CD14-positive monocyte (primary cell): ENCODE data around the gene CTNNB1. TPM values are rescaled to one million over a fixed set of nuclear protein-coding genes. Genes with fewer than 3 reads are reported as not detected.

ENCODE experiments used
- DNase-seq, 3 donors: peaks; one replicate each; pipeline ENCODE4 v3.0.0-alpha.2; 2011 to 2022
- H2AFZ ChIP-seq: 2 replicates; pipeline ENCODE4 v1.6.0; 2012; ENCODE audit warnings: mild to moderate bottlenecking, low read depth, low read length, inconsistent platforms; ENCODE audit not compliant: insufficient read depth, poor library complexity, severe bottlenecking
- H3K27ac ChIP-seq, 2 donors: 1 replicate in 1 of 2; 2 replicates in 1 of 2; pipeline ENCODE4 v1.5.1; 2012 to 2013; ENCODE audit warnings: low read length in 2 of 2, control low read depth in 1 of 2, inconsistent platforms in 1 of 2, low read depth in 1 of 2, mild to moderate bottlenecking in 1 of 2
- H3K27me3 ChIP-seq, 2 donors: one replicate each; pipeline versions ENCODE4 v1.6.0 to v1.6.1; 2011 to 2013; ENCODE audit warnings: low read length in 2 of 2; ENCODE audit not compliant: control insufficient read depth in 2 of 2, insufficient read depth in 2 of 2
- H3K36me3 ChIP-seq, 2 donors: replicated peaks in 1 of 2; 1 replicate in 1 of 2; 2 replicates in 1 of 2; pipeline versions ENCODE4 v1.5.1 to v1.6.1; 2012 to 2013; ENCODE audit warnings: low read length in 2 of 2, control low read depth in 1 of 2, inconsistent platforms in 1 of 2, mild to moderate bottlenecking in 1 of 2; ENCODE audit not compliant: insufficient read depth in 2 of 2, control insufficient read depth in 1 of 2
- H3K4me1 ChIP-seq, 2 donors: 1 replicate in 1 of 2; 2 replicates in 1 of 2; pipeline versions ENCODE4 v1.5.1 to v1.6.1; 2012 to 2013; ENCODE audit warnings: low read length in 2 of 2, control low read depth in 1 of 2, inconsistent platforms in 1 of 2, mild to moderate bottlenecking in 1 of 2, moderate library complexity in 1 of 2; ENCODE audit not compliant: insufficient read depth in 2 of 2, control insufficient read depth in 1 of 2
- H3K4me2 ChIP-seq: replicated peaks from 2 replicates; pipeline ENCODE3; 2012; ENCODE audit warnings: low read length, moderate library complexity, mild to moderate bottlenecking; ENCODE audit not compliant: poor library complexity, severe bottlenecking; ENCODE audit errors: extremely low read depth
- H3K4me3 ChIP-seq, 3 experiments: fragments of 200-600 bp in 1 of 3; sonication (generic) in 1 of 3; replicated peaks in 1 of 3; 1 replicate in 2 of 3; 2 replicates in 1 of 3; pipeline ENCODE4 v1.5.1; 2011 to 2013; ENCODE audit warnings: low read length in 3 of 3, mild to moderate bottlenecking in 3 of 3, control low read depth in 2 of 3, low read depth in 2 of 3, inconsistent platforms in 1 of 3, moderate library complexity in 1 of 3
- H3K79me2 ChIP-seq: 2 replicates; pipeline ENCODE4 v1.6.0; 2012; ENCODE audit warnings: mild to moderate bottlenecking, control low read depth, inconsistent platforms, low read length, moderate library complexity; ENCODE audit not compliant: insufficient read depth
- H3K9ac ChIP-seq: 2 replicates; pipeline ENCODE4 v1.6.0; 2017; ENCODE audit warnings: low read length, mild to moderate bottlenecking; ENCODE audit not compliant: insufficient read depth, poor library complexity, severe bottlenecking
- H3K9me3 ChIP-seq, 2 donors: replicated peaks in 1 of 2; 1 replicate in 1 of 2; 2 replicates in 1 of 2; pipeline versions ENCODE4 v1.5.1 to v1.6.1; 2012 to 2013; ENCODE audit warnings: low read length in 2 of 2, control low read depth in 1 of 2; ENCODE audit not compliant: control insufficient read depth in 1 of 2, insufficient read depth in 1 of 2
- H4K20me1 ChIP-seq: 2 replicates; pipeline ENCODE4 v1.6.0; 2012; ENCODE audit warnings: mild to moderate bottlenecking, low read length, control low read depth, moderate library complexity; ENCODE audit not compliant: insufficient read depth
- H3K27ac Mint-ChIP-seq, 7 donors: one replicate each; pipeline ENCODE4 v1.8.0; 2020; ENCODE audit warnings: mild to moderate bottlenecking in 7 of 7, mixed read lengths in 7 of 7, moderate library complexity in 6 of 7, inconsistent platforms in 2 of 7
- H3K27me3 Mint-ChIP-seq, 3 donors: one replicate each; pipeline ENCODE4 v1.8.0; 2021 to 2022; ENCODE audit warnings: low read depth in 3 of 3, mild to moderate bottlenecking in 3 of 3, mixed read lengths in 3 of 3, moderate library complexity in 3 of 3, inconsistent platforms in 1 of 3
- H3K36me3 Mint-ChIP-seq, 2 donors: one replicate each; pipeline ENCODE4 v1.8.0; 2020; ENCODE audit warnings: mixed read lengths in 2 of 2, inconsistent platforms in 1 of 2, mild to moderate bottlenecking in 1 of 2
- H3K4me1 Mint-ChIP-seq: one replicate; pipeline ENCODE4 v1.8.0; 2020; ENCODE audit warnings: mild to moderate bottlenecking, mixed read lengths
- H3K4me3 Mint-ChIP-seq, 2 donors: one replicate each; pipeline ENCODE4 v1.8.0; 2020; ENCODE audit warnings: mild to moderate bottlenecking in 2 of 2, mixed read lengths in 2 of 2, moderate library complexity in 1 of 2
- H3K9me3 Mint-ChIP-seq, 7 donors: one replicate each; pipeline ENCODE4 v1.8.0; 2020 to 2022; ENCODE audit warnings: mixed read lengths in 7 of 7, mild to moderate bottlenecking in 6 of 7, moderate library complexity in 6 of 7, inconsistent platforms in 2 of 7
- WGBS: methylation state at CpG from one replicate; pipeline ENCODE4 v1.1.5; 2013; ENCODE audit warnings: missing lambda C conversion rate; ENCODE audit not compliant: insufficient coverage; 5-methylcytosine and 5-hydroxymethylcytosine counted together
- intact Hi-C, 2 donors: fragments of 100-400 bp; cut with micrococcal nuclease; formaldehyde crosslinking; loops; one replicate each; pipeline versions ENCODE4 v1.15.0 to v1.15.1; 2023
- polyA plus RNA-seq, 3 donors: library from polyadenylated mRNA; depleted of rRNA in 1 of 3; unstranded in 2 of 3; stranded (reverse) in 1 of 3; fragments of 300-500 nt in 2 of 3; fragments of >200 nt in 1 of 3; fragmentation: Illumina TruSeq in 2 of 3; gene quantifications; 1 replicate in 2 of 3; 2 replicates in 1 of 3; pipeline ENCODE4 v1.2.3, GENCODE V29; 2012 to 2021
- TF ChIP-seq, protein P1 (sequence below): fragments of 200-600 bp; IDR thresholded peaks from one replicate; pipeline ENCODE4 v1.8.0; 2022; ENCODE audit warnings: antibody characterized with exemption, mild to moderate bottlenecking

The CTNNB1 gene
- polyA plus RNA-seq, 3 donors, result 51.2 to 240 (median 54.3) TPM

DNA sequence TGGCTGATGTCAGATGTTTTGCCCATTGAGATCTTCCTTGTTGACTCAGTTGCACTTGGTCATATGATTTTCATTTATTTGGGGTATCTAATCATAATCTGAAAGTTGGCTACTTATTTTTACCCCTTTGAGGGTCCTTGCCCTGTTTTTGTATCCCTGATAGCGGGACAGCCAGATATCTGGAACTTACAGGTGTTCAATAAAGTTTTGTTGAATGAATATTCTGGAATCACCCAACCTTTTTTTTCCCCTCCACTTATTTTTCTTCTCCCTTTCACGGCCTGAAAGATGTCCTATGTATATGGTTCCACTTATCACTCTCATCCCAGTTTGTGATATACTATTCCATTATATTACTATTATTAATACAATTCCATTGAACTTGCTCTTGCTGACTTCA is 12.8 kb downstream of the CTNNB1 start:
- H3K9ac ChIP-seq, result no peak overlapping the region
- H3K27ac ChIP-seq, result peak overlapping the region in 1 of 2 donors; percentile 23
- Mint-ChIP-seq H3K27ac (no peak overlapping the region), H3K4me3 (no peak overlapping the region), H3K36me3 (peaks cover 13 to 34% of the 10 kb centered on the region in 2 donors), H3K4me1 (peaks cover 63% of the 10 kb centered on the region), H3K27me3 (no peaks in the 10 kb centered on the region), H3K9me3 (peaks cover 0 to 4% (median 0%) of the 10 kb centered on the region in 7 donors)
- H3K36me3 ChIP-seq, result no peaks in the 10 kb centered on the region
- TF ChIP-seq, protein P1, sequence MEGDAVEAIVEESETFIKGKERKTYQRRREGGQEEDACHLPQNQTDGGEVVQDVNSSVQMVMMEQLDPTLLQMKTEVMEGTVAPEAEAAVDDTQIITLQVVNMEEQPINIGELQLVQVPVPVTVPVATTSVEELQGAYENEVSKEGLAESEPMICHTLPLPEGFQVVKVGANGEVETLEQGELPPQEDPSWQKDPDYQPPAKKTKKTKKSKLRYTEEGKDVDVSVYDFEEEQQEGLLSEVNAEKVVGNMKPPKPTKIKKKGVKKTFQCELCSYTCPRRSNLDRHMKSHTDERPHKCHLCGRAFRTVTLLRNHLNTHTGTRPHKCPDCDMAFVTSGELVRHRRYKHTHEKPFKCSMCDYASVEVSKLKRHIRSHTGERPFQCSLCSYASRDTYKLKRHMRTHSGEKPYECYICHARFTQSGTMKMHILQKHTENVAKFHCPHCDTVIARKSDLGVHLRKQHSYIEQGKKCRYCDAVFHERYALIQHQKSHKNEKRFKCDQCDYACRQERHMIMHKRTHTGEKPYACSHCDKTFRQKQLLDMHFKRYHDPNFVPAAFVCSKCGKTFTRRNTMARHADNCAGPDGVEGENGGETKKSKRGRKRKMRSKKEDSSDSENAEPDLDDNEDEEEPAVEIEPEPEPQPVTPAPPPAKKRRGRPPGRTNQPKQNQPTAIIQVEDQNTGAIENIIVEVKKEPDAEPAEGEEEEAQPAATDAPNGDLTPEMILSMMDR, result no peak
- H3K4me3 ChIP-seq, result no peak overlapping the region
- no peaks in the 10 kb centered on the region for H3K27me3 ChIP-seq
- no peak for DNase-seq
- H4K20me1 ChIP-seq, result peaks cover 100% of the 10 kb centered on the region
- H3K9me3 ChIP-seq, result no peaks in the 10 kb centered on the region
- H3K4me2 ChIP-seq, result no peak overlapping the region
- intact Hi-C loops, result no loop called here
- H2AFZ ChIP-seq, result no peak overlapping the region
- H3K79me2 ChIP-seq, result peaks cover 100% of the 10 kb centered on the region
- no CpG with 5 or more reads among the region's 2 CpGs for WGBS
- H3K4me1 ChIP-seq, result peaks cover 10 to 13% of the 10 kb centered on the region in 2 donors

DNA sequence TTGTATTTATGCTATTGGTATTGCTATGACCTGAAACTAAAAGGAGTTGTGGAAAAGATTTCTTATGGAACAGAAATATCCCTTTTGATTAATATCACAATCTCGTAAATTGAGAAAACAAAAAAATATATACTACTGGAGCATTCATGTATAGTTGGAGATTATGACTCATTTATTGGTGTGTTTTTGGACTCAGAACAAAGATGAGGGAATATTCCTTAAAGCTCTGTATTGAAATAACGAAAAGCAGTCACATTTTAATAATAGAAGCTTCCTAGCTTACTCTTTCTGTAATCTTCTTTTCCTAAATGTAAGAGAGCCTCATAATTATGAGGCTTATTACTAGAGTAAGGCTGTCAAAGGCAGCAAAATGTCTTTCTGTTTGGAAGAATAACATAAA is 14.3 kb downstream of the CTNNB1 start:
- no peaks in the 10 kb centered on the region for H3K9me3 ChIP-seq
- no peaks in the 10 kb centered on the region for H3K36me3 ChIP-seq
- no peak overlapping the region for H3K4me2 ChIP-seq
- Mint-ChIP-seq H3K4me3 (no peak overlapping the region), H3K36me3 (peaks cover 8 to 25% of the 10 kb centered on the region in 2 donors), H3K4me1 (peaks cover 54% of the 10 kb centered on the region), H3K9me3 (peaks cover 0 to 3% (median 0%) of the 10 kb centered on the region in 7 donors), H3K27ac (peak overlapping the region in 2 of 7 donors; percentile 8 to 19), H3K27me3 (peaks cover 0 to 1% (median 0%) of the 10 kb centered on the region in 3 donors)
- H3K27me3 ChIP-seq, result no peaks in the 10 kb centered on the region
- H3K27ac ChIP-seq, result no peak overlapping the region
- peaks cover 4% of the 10 kb centered on the region in 2 donors for H3K4me1 ChIP-seq
- H3K4me3 ChIP-seq, result no peak overlapping the region
- no CpG with 5 or more reads among the region's 2 CpGs for WGBS
- TF ChIP-seq, protein P1, result no peak
- intact Hi-C loops, result no loop called here
- H3K9ac ChIP-seq, result no peak overlapping the region
- DNase-seq, result no peak
- peaks cover 100% of the 10 kb centered on the region for H4K20me1 ChIP-seq
- peaks cover 100% of the 10 kb centered on the region for H3K79me2 ChIP-seq
- H2AFZ ChIP-seq, result no peak overlapping the region
